Measurements from ENCODE around the gene SLCO2A1.

DNA sequence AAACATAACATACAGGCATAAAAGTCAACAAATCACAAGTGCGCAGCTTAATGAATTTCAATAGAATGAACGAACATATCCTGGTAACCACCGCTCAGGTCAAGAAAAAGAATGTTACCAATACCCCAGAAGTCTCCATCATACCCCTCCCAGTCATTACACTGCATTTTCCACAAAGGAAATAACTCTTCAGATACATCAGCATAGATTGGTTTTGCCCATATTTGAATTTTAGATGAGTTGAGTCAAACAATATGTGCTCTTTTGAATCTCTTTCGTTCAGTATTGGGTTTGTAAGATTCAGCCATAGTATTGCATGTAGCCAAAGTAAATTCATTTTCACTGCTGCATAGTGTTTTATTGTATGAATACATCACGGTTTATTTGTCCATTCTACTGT is 127.9 kb downstream of the SLCO2A1 start:
- TF ChIP-seq, protein P1, sequence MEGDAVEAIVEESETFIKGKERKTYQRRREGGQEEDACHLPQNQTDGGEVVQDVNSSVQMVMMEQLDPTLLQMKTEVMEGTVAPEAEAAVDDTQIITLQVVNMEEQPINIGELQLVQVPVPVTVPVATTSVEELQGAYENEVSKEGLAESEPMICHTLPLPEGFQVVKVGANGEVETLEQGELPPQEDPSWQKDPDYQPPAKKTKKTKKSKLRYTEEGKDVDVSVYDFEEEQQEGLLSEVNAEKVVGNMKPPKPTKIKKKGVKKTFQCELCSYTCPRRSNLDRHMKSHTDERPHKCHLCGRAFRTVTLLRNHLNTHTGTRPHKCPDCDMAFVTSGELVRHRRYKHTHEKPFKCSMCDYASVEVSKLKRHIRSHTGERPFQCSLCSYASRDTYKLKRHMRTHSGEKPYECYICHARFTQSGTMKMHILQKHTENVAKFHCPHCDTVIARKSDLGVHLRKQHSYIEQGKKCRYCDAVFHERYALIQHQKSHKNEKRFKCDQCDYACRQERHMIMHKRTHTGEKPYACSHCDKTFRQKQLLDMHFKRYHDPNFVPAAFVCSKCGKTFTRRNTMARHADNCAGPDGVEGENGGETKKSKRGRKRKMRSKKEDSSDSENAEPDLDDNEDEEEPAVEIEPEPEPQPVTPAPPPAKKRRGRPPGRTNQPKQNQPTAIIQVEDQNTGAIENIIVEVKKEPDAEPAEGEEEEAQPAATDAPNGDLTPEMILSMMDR (IDR thresholded peaks at IDR 0.05) = no peak
- TF ChIP-seq ZFX (IDR thresholded peaks at IDR 0.05; ENCODE audit: borderline replicate concordance) = no peak

All from 22Rv1 (cell line).